Measurements from ENCODE around the gene RPS14. TPM values are rescaled to one million over a fixed set of nuclear protein-coding genes. Genes with fewer than 3 reads are reported as not detected.
"Not testable (repeated sequence)": the region's sequence is repeated elsewhere in the genome, so short reads cannot be mapped to it uniquely, and the experiment has no call there.

Gene RPS14
- polyA plus RNA-seq, 1 donor from 2014 or later = 7,694 TPM

DNA sequence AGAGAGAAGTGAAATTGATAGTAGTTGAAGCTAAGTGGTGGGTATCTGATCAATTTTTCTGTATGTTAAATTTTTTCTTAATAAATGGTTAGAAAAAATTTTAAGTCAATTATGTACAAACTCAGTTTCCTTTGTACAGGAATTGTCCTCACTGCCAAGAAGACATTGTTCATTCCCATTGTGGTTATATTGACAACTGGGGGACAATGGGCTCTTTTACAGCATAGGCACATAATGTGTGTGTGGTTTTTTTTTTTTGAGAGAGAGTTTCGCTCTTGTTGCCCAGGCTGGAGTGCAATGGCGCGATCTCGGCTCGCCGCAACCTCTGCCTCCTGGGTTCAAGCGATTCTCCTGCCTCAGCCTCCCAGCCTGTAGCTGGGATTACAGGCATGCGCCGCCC is 23.4 kb downstream of the RPS14 start:
- not testable (repeated sequence) for H3K4me3 Mint-ChIP-seq, H3K9me3 Mint-ChIP-seq, H3K27ac Mint-ChIP-seq, H3K27me3 Mint-ChIP-seq, H3K36me3 Mint-ChIP-seq
- peaks cover 21 to 29% (median 26%) of the 10 kb centered on the region in 3 donors for H3K4me1 Mint-ChIP-seq

DNA sequence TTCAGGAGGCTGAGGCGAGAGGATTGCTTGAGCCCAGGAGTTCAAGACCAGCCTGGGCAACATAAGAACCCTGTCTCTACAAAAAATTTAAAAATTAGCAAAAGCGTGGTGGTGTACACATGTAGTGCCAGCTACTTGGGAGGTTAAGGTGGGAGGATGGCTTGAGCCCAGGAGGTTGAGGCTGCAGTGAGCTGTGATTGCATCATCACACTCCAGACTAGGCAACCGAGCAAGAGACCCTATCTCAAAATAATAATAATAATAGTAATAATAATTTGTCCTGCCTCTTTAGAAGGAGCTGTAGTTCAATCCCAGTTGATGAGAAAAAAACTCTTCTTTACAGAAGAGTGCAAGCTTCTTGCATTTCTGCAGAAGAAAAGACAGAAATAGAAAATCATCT is 26.8 kb downstream of the RPS14 start:
- no peaks in the 10 kb centered on the region for H3K36me3 Mint-ChIP-seq
- peaks cover 28 to 31% (median 29%) of the 10 kb centered on the region in 3 donors for H3K4me1 Mint-ChIP-seq
- H3K4me3 Mint-ChIP-seq = no peak overlapping the region
- peak overlapping the region in 1 of 3 donors; percentile 27 for H3K27ac Mint-ChIP-seq
- H3K27me3 Mint-ChIP-seq = peaks cover 2% of the 10 kb centered on the region
- H3K9me3 Mint-ChIP-seq = no peaks in the 10 kb centered on the region

DNA sequence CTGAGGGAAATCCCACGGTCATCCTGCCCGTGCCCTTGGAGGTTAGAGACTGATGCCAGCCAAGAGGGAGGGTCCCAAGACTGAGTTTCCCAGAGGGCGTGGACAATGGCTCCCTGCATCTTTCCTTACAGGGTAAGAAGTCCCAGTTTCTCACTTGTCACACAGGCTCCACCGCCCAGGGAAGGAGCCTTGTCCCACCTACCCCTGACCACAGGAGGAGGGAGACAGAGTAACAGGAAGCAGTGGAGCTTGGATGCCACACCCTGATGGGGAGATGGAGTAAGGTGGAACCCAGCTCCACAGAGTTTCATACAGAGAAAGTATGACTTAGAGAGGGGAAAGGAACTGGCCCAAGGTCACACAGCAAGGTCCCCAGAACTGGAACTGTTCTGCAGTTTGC is 27.5 kb downstream of the RPS14 start:
- Mint-ChIP-seq H3K27me3 (peaks cover 2% of the 10 kb centered on the region), H3K4me3 (no peak overlapping the region), H3K36me3 (no peaks in the 10 kb centered on the region), H3K4me1 (peaks cover 27 to 29% (median 28%) of the 10 kb centered on the region in 3 donors), H3K27ac (peak overlapping the region in 2 of 3 donors; percentile 32 to 91), H3K9me3 (no peaks in the 10 kb centered on the region)

DNA sequence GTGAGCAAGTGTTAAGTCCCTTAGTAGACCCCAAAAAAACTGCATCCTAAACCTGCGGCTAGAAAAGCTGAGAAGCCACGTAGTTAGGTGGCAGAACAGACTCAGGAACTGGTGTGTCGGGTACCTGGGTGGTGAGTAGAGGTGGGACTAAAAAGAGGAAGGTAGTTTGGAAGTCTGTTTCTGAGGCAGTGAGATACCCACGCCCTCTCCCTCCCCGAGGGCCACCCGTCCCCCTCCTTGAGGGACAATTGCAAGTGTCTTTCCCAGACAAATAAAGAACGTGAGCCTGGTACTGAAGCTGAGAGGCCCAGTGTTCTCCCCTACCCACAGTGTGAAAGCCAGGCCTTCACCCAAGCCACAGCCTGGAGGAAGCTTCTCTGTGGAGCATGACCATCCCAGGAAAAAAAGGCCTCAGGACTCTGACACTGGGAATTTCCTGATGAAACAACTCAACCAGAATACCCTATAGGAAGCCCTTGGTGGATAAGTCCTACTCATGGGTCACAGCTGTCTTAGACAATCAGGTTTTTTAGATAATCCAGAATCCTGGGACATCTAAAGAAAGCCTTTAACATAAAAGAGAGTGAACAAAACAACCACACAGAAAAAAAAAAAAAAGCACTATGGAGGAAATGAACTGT is 29.8 kb downstream of the RPS14 start:
- peak overlapping the region; percentile 69 to 83 (median 76) for H3K4me3 Mint-ChIP-seq
- no peaks in the 10 kb centered on the region for H3K9me3 Mint-ChIP-seq
- H3K36me3 Mint-ChIP-seq = no peaks in the 10 kb centered on the region
- H3K27me3 Mint-ChIP-seq = peaks cover 2% of the 10 kb centered on the region
- peaks cover 36 to 42% (median 42%) of the 10 kb centered on the region in 3 donors for H3K4me1 Mint-ChIP-seq
- peak overlapping the region; percentile 91 to 97 (median 93) for H3K27ac Mint-ChIP-seq

DNA sequence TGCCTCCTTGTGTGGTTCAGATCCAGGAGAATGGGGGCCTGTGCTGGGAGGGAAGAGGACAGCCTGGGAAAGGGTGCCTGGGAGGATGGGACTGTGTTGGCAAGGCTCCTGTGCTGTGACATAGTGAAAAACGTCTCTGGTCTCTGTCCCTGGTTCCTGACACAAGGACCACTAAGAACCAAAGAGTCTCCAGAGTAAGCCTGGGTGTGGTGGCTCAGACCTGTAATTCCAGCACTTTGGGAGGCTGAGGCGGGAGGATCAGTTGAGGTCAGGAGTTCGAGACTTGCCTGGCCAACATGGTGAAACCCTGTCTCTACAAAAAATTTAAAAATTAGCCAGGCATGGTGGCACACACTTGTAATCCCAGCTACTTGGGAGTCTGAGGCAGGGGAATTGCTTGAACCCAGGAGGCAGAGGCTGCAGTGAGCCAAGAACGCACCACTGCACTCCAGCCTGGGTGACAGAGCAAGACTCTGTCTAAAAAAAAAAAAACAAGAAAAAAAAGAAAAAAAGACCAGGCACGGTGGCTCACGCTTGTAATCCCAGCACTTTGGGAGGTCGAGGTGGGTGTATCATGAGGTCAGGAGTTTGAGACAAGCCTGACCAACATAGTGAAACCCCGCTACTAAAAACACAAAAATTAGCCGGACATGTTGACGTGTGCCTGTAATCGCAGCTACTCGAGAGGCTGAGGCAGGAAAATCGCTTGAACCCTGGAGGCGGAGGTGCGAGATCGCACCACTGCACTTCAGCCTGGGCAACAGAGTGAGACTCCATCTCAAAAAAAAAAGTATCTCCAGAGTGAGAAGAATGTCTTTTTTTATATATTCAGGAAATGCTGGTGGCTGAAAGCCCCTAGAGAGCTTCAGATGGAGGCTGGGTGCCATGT is 35.4 kb downstream of the RPS14 start:
- peak overlapping the region; percentile 97 to 100 (median 100) for H3K4me3 Mint-ChIP-seq
- H3K36me3 Mint-ChIP-seq = peaks cover 24% of the 10 kb centered on the region
- peak overlapping the region; percentile 100 for H3K27ac Mint-ChIP-seq
- not testable (repeated sequence) for H3K27me3 Mint-ChIP-seq, H3K9me3 Mint-ChIP-seq
- peaks cover 26 to 32% (median 31%) of the 10 kb centered on the region in 3 donors for H3K4me1 Mint-ChIP-seq

DNA sequence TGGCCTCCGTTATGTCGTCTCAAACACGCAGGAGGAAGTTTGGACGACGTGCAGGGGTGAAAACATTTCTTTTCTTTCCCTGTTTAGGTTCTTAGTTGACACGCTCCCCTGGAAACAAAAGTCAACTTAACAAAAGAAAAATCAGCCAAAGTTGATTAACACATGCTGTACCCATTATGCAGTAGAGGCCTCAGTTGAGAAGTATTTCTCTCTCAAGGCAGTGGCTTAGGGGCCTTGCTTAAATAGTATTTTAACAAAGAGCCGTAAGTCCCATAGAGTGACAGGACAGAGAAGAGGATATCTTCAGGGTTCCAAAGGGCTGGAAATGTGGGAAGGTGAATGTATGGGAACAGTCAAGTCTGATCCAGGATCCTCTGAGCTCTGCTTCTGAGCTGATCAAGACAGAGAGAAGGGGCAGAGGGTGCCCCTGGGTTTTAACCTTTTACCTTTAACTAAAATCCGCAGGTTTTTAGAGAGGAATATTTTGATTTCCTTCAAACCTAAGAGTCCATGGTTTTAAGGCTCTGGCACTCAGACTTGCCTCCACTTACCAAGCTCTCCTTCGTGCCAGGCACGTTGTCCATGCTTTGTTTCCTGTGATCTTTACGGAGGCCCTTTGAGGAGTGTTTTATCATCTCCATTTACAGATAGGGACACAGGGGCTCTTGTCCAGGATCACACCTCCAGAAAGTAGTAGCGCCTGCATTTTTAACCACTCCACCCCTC is 36.2 kb downstream of the RPS14 start:
- Mint-ChIP-seq H3K4me3 (peak overlapping the region; percentile 97 to 100 (median 100)), H3K36me3 (peaks cover 30% of the 10 kb centered on the region), H3K9me3 (peaks cover 0 to 3% (median 0%) of the 10 kb centered on the region in 3 donors), H3K27me3 (peaks cover 4% of the 10 kb centered on the region), H3K27ac (peak overlapping the region; percentile 100), H3K4me1 (peaks cover 26 to 31% (median 29%) of the 10 kb centered on the region in 3 donors)

DNA sequence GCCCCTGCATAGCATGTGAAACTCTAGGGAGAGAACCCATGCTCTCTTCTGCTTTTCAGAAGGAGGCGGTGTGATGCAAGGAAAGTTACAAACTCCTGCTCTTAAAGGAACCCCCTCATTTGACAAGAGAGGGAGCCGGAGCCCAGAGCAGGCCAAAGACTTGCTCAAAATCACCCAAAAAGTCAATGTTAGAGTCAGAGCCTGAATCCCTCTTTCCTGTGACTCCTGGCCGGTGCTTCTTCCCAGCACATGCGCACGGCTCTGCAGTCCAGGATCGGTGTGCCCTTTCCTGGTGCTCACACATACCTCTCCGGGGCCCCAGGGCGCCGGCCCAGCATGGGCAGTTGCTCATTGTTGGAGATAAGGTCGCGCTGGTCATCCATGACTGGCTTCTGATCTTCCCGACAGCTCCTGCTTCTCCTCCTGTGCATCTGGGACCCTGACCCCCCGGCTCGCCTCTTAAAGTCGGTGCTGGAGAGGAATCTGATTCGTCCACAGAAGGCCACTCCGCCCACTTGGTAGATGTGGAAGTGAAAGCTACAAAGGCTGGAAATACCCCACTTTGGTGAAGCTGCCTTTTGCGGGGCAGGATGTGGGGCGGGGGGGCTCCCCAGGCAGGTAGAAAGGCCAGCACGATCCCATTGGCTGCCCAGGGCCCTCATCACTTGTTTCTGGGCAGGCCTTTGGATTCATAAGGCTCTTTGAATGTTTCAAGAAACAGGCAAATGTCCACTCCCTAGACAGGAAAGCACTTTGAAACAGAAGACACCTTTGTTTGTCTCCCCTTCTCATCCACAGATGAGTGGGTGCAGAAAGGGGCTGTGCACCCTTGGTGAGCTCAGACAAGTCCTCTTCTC is 37.0 kb downstream of the RPS14 start, which contains the start of gene CD74:
TSS of gene CD74 (minus strand) at position 592 of the 857 bp plus-strand sequence. CDS start at position 431, 161 bp downstream.
- peak within 1 kb of the TSS; percentile 100 for H3K27ac Mint-ChIP-seq
- peaks cover 34% of the 10 kb centered on the region for H3K36me3 Mint-ChIP-seq
- H3K4me3 Mint-ChIP-seq = peak within 1 kb of the TSS; percentile 97 to 100 (median 100)
- peaks cover 4% of the 10 kb centered on the region for H3K27me3 Mint-ChIP-seq
- peaks cover 0 to 3% (median 0%) of the 10 kb centered on the region in 3 donors for H3K9me3 Mint-ChIP-seq
- H3K4me1 Mint-ChIP-seq = peaks cover 27 to 31% (median 29%) of the 10 kb centered on the region in 3 donors

DNA sequence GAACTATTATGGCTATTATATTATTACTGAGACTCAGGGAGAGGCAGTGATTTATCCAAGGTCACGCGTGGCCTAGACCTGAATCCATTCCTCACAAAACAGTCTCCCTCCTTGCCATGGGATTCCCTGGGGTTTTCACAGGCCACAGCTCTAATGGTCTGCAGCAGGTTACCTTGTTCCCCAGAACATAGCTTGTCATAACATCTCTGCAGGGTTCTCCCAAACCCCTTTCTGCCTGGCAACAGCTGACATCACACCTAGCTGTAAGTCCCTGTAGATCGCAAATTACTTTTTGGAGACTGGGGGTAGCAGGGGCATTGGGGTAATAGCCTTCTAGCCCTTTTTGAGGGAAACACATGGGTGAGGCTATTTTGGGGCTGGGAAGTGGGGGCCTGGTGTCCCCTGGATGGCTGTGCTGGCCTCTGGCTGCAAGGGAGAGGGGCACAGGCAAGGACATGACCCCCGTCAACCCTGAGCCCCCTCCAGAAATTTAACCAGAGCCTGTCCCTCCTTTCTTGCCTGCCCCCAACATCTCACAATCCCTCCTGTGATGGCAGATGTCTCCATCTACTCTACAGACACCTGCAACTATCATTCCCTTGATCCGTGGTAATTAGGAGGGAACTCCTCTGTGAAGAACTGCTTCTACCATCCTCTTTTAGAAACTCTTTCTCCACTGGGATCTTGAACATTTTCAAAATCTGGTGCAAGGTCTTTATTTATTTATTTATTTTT is 38.1 kb downstream of the RPS14 start:
- Mint-ChIP-seq H3K9me3 (peaks cover 0 to 3% (median 0%) of the 10 kb centered on the region in 3 donors), H3K4me1 (peaks cover 24 to 32% (median 29%) of the 10 kb centered on the region in 3 donors), H3K27me3 (peaks cover 4% of the 10 kb centered on the region), H3K27ac (peak overlapping the region; percentile 100), H3K4me3 (peak overlapping the region; percentile 97 to 100 (median 100)), H3K36me3 (peaks cover 40% of the 10 kb centered on the region)

DNA sequence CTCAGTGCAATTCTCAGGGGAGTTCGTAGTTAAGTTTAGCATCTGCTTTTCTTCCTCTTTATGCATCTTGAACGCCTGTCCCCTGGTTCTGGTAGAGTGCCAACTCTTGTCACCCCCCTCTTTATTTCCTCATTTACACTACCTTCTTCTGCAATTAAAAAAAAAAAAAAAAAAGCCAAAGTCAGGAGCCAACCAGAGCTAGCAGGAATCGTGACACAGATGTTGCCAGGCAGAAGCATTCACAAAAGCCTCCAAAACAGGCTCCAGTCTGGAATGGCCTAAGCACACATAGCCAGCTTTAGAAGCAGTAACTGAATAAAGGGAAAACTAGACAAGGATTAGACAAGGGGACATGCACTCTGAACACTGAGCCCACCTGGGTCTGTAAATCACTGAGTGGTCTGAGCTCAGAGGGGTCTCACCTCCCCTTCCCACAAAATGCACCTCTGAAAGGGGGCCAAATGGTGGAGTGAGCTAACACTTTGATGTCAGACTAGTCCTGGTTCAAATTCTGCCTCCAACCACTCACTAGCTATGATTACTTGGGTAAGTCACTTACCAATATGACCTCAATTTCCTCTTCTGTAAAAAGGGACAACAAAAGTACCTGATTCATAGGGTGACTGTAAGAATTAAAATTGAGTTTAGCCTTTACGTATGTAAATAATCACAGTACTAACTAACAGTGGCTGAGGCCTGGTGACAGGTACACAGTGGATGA is 38.9 kb downstream of the RPS14 start:
- peaks cover 27 to 31% (median 30%) of the 10 kb centered on the region in 3 donors for H3K4me1 Mint-ChIP-seq
- peaks cover 4% of the 10 kb centered on the region for H3K27me3 Mint-ChIP-seq
- H3K9me3 Mint-ChIP-seq = peaks cover 0 to 3% (median 0%) of the 10 kb centered on the region in 3 donors
- H3K36me3 Mint-ChIP-seq = peaks cover 40% of the 10 kb centered on the region
- peak overlapping the region; percentile 100 for H3K27ac Mint-ChIP-seq
- peak overlapping the region; percentile 97 to 100 (median 100) for H3K4me3 Mint-ChIP-seq

DNA sequence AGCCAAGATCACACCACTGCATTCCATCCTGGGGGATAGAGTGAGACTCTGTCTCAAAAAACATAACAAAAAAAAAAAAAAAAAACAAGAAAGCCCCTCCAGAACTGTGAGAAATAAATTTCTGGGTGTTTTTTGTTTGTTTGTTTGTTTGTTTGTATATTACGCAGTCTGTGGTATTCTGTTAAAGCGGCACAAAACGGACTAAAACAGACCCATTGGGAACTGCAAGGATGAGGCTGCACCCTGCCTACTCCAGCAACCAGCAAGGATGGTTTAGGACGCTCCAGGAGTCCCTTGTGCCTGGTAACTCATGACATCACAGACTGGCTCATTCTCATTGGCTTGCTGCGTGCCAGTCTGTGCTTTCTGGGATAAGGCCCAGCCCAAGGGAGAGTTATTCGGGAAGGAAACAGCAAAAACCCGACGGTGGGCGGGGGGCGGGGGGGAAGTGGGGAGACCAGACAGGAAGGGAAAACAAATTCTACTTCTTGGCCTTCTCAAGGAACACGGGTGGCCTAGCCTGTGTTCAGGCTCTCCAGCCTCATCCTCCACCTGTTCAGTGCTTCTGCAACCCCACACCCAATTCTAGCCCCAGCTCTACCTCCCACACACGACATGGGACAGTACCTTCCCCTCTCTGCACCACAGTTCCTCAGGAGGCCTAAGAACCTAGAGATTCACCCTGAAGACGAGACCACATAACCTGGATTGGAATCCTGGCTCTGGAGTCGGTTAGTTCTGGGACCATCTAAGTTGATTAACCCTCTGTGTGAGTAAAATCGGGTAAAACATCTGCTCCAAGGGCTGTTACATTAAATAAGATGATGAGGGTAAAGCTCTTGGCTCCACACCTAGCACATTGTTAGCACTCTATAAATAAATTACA is 39.7 kb downstream of the RPS14 start:
- H3K36me3 Mint-ChIP-seq = peaks cover 40% of the 10 kb centered on the region
- peaks cover 25 to 31% (median 27%) of the 10 kb centered on the region in 3 donors for H3K4me1 Mint-ChIP-seq
- peaks cover 4% of the 10 kb centered on the region for H3K27me3 Mint-ChIP-seq
- H3K4me3 Mint-ChIP-seq = peak overlapping the region; percentile 97 to 100 (median 100)
- peaks cover 0 to 3% (median 0%) of the 10 kb centered on the region in 3 donors for H3K9me3 Mint-ChIP-seq
- H3K27ac Mint-ChIP-seq = peak overlapping the region; percentile 100

DNA sequence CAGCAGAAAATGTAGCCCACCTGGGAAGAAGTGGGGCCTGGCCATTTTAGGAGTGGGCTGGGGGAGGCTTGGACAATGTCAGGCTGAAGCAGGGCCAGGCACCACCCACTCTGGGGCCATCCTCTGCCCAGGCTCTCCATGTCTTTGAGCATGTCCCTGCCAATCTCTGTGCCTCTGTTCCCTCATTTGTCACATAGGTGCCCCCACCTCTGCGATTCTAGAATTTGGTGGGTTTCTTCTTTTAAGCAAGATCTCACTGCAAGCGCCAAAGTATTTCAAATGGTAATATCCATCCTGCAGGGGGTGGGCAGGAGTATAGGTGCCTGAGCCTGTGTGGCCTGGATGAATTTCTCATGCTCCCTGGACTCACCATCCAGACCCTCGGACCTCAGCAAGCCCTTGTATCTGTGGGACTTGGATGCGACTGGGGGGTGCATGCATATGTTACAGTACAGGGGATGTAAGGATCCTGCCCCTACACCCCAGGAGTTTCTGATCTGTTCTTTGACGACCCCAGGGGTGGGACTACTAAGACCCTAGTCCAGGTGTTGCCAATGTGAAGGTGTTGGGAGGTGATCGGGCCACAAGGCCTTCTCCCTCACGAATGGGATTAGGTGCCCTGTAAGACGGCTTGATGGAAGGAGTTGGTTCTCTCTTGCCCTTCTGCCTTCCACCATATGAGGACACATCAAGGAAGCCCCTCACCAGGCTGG is 41.2 kb downstream of the RPS14 start:
- Mint-ChIP-seq H3K9me3 (peaks cover 0 to 3% (median 0%) of the 10 kb centered on the region in 3 donors), H3K4me1 (peaks cover 22 to 29% (median 28%) of the 10 kb centered on the region in 3 donors), H3K36me3 (peaks cover 40% of the 10 kb centered on the region), H3K27ac (peak overlapping the region; percentile 100), H3K27me3 (no peaks in the 10 kb centered on the region), H3K4me3 (peak overlapping the region; percentile 97 to 100 (median 100))
